Lung (tissue), 16 donors: ENCODE measurements around the gene SULT6B1. TPM values are rescaled to one million over a fixed set of nuclear protein-coding genes. Genes with fewer than 3 reads are reported as not detected.

Source experiments
- ATAC-seq: fragments of 200-7000 bp; cut with Tn5 transposase; one replicate; pipeline ENCODE4 v1.9.1; 2020; ENCODE audit warnings: moderate number of reproducible peaks; ENCODE audit not compliant: insufficient read depth, low FRiP score
- DNase-seq, 3 donors: peaks; one replicate each; pipeline ENCODE4 v3.0.0-alpha.2; 2013 to 2017
- H3K27ac ChIP-seq, 2 donors: one replicate each; pipeline ENCODE4 v1.5.1; 2013; ENCODE audit warnings: mild to moderate bottlenecking in 2 of 2, moderate library complexity in 2 of 2, control low read depth in 1 of 2, inconsistent platforms in 1 of 2, low read depth in 1 of 2, low read length in 1 of 2
- H3K27me3 ChIP-seq, 3 donors: one replicate each; pipeline ENCODE4 v1.5.1; 2013; ENCODE audit warnings: low read length in 2 of 3; ENCODE audit not compliant: control insufficient read depth in 3 of 3, insufficient read depth in 3 of 3
- H3K36me3 ChIP-seq, 4 donors: one replicate each; pipeline ENCODE4 v1.5.1; 2013; ENCODE audit warnings: low read length in 4 of 4, mild to moderate bottlenecking in 1 of 4, moderate library complexity in 1 of 4; ENCODE audit not compliant: control insufficient read depth in 4 of 4, insufficient read depth in 4 of 4
- H3K4me1 ChIP-seq, 5 donors: one replicate each; pipeline ENCODE4 v1.5.1; 2013; ENCODE audit warnings: low read length in 5 of 5, mild to moderate bottlenecking in 2 of 5, moderate library complexity in 1 of 5; ENCODE audit not compliant: control insufficient read depth in 5 of 5, insufficient read depth in 5 of 5
- H3K4me3 ChIP-seq: one replicate; pipeline ENCODE4 v1.5.1; 2013; ENCODE audit warnings: mild to moderate bottlenecking, control low read depth, moderate library complexity
- H3K9ac ChIP-seq, 2 donors: one replicate each; pipeline ENCODE4 v1.5.1; 2013; ENCODE audit warnings: low read length in 2 of 2, control low read depth in 1 of 2; ENCODE audit not compliant: insufficient read depth in 1 of 2
- H3K9me3 ChIP-seq, 4 donors: one replicate each; pipeline ENCODE4 v1.5.1; 2013; ENCODE audit warnings: low read length in 3 of 4, mild to moderate bottlenecking in 1 of 4, moderate library complexity in 1 of 4; ENCODE audit not compliant: control insufficient read depth in 4 of 4, insufficient read depth in 3 of 4
- CTCF ChIP-seq: IDR thresholded peaks from 2 replicates; pipeline ENCODE4 v1.5.1; 2012; ENCODE audit warnings: mild to moderate bottlenecking; ENCODE audit errors: control extremely low read depth, extremely low read depth
- WGBS, 2 donors: extraction: QIAGEN DNeasy Blood & Tissue Kit; methylation state at CpG; one replicate each; pipeline ENCODE4 v1.1.7; 2013; 5-methylcytosine and 5-hydroxymethylcytosine counted together
- long read RNA-seq, 5 donors: transcript quantifications; one replicate each; lab custom pipeline, GENCODE V29; 2026
- polyA plus RNA-seq, 2 donors: library from polyadenylated mRNA; stranded (reverse); fragments of 200-250 nt; gene quantifications; one replicate each; pipeline ENCODE4 v1.2.1, GENCODE V29; 2013
- total RNA-seq, 2 donors: library from RNA; depleted of rRNA in 1 of 2; stranded (reverse); fragments of >200 nt in 1 of 2; gene quantifications; one replicate each; pipeline ENCODE4 v1.2.1, GENCODE V29; 2014 to 2021
- donor health status: control.
- donor health status: control.
- donor health status: Bipolar disorder and iron deficiency.
- donor health status: healthy.
- donor health status: DM: yes; HTN: yes; CAD: no.

Gene SULT6B1
- total RNA-seq, result not detected
- not detected for polyA plus RNA-seq
- long read RNA-seq, donor 1, result 0 reads
- long read RNA-seq, donor 2, partial matches to known transcripts, result 5 of 5 reads
- long read RNA-seq, donor 2, other reads (novel, unspliced or antisense), result 0 of 5 reads
- long read RNA-seq, donor 3, result 0 reads
- long read RNA-seq, donor 4, result 0 reads
- long read RNA-seq, donor 5, result 0 reads

- TF ChIP-seq CTCF, result no peak
- Histone ChIP-seq H3K36me3 (no peaks in the 10 kb centered on the region), H3K27me3 (peaks cover 0 to 7% (median 2%) of the 10 kb centered on the region in 3 donors), H3K4me3 (no peak within 1 kb of the TSS), H3K27ac (no peak within 1 kb of the TSS), H3K4me1 (no peaks in the 10 kb centered on the region), H3K9me3 (no peaks in the 10 kb centered on the region), H3K9ac (no peak within 1 kb of the TSS)
- WGBS, 2 donors, result 95 to 96% methylated on average over 2 of the region's 2 CpGs
- DNase-seq, result no peak
- ATAC-seq, result no peak
Measured at GRCh38 chr2:37188570-37188969, at the start of gene SULT6B1. Gene SULT6B1 (minus strand): TSS chr2:37188670. CDS start chr2:37188640, 30 bp downstream.

GRCh38 chr2:37232131-37232933, 43.9 kb upstream of the SULT6B1 start:
- no peak for TF ChIP-seq CTCF
- Histone ChIP-seq H3K9me3 (no peaks in the 10 kb centered on the region), H3K27ac (peak overlapping the region; percentile 94 to 96), H3K4me1 (peaks cover 6 to 25% (median 13%) of the 10 kb centered on the region in 5 donors), H3K4me3 (peak overlapping the region; percentile 84), H3K27me3 (no peaks in the 10 kb centered on the region), H3K9ac (peak overlapping the region; percentile 89 to 94), H3K36me3 (peaks cover 7 to 13% (median 11%) of the 10 kb centered on the region in 4 donors)
- ATAC-seq (no peak), DNase-seq (peak; percentile 8 to 41 (median 18))
- WGBS, 2 donors, result 17 to 24% methylated on average over 18 of the region's 18 CpGs

- Histone ChIP-seq H3K27ac (peak within 1 kb of the TSS; percentile 94 to 96), H3K4me3 (peak within 1 kb of the TSS; percentile 84), H3K9me3 (no peaks in the 10 kb centered on the region), H3K36me3 (peaks cover 11 to 18% (median 15%) of the 10 kb centered on the region in 4 donors), H3K27me3 (no peaks in the 10 kb centered on the region), H3K9ac (peak within 1 kb of the TSS; percentile 94 to 96), H3K4me1 (peaks cover 6 to 27% (median 18%) of the 10 kb centered on the region in 5 donors)
- DNase-seq (peak; percentile 93 to 96 (median 95)), ATAC-seq (peak; percentile 98)
- TF ChIP-seq CTCF, result no peak
- 0% methylated on average over 73 of the region's 73 CpGs for WGBS, 2 donors
Measured at GRCh38 chr2:37231241-37232130, 43.0 kb upstream of the SULT6B1 start, which contains the start of the genes CEBPZ and NDUFAF7. Gene CEBPZ (minus strand): TSS chr2:37231596. CDS start chr2:37231567, 29 bp downstream. Gene NDUFAF7 (plus strand): TSS chr2:37231658. CDS start chr2:37231706, 48 bp downstream.
